GM19043 (cell line): ENCODE results near the gene PLCB2.

ENCODE experiments used
- ATAC-seq: cut with Tn5 transposase; IDR thresholded peaks from one replicate; pipeline ENCODE4 v1.9.1; 2021; ENCODE audit warnings: low read depth; ENCODE audit not compliant: unreplicated experiment

PLCB2 gene

GRCh38 chr15:40328176-40328575, 20.4 kb upstream of the PLCB2 start:
- ATAC-seq = no peak

- no peak for ATAC-seq
Observed at GRCh38 chr15:40327457-40327856, 19.7 kb upstream of the PLCB2 start.

- ATAC-seq = no peak
Observed at GRCh38 chr15:40325700-40326099, 18.0 kb upstream of the PLCB2 start.

GRCh38 chr15:40325188-40325587, 17.5 kb upstream of the PLCB2 start:
- no peak for ATAC-seq

GRCh38 chr15:40323953-40324937, 16.5 kb upstream of the PLCB2 start:
- no peak for ATAC-seq

- peak; percentile 86 for ATAC-seq
Observed at GRCh38 chr15:40323239-40323952, 15.7 kb upstream of the PLCB2 start, which contains the start of gene INAFM2. INAFM2 (plus strand) TSS chr15:40323692; CDS start chr15:40324056, 364 bp downstream.

- no peak for ATAC-seq
Observed at GRCh38 chr15:40322531-40323238, 14.9 kb upstream of the PLCB2 start.

GRCh38 chr15:40320931-40321371, 13.2 kb upstream of the PLCB2 start:
- no peak for ATAC-seq

GRCh38 chr15:40320409-40320808, 12.7 kb upstream of the PLCB2 start:
- no peak for ATAC-seq

- no peak for ATAC-seq
Observed at GRCh38 chr15:40317580-40317979, 9.8 kb upstream of the PLCB2 start.

GRCh38 chr15:40316931-40317330, 9.2 kb upstream of the PLCB2 start:
- no peak for ATAC-seq

GRCh38 chr15:40314723-40315276, 7.1 kb upstream of the PLCB2 start:
- no peak for ATAC-seq

GRCh38 chr15:40313531-40314398, 6.0 kb upstream of the PLCB2 start:
- ATAC-seq = no peak

- ATAC-seq = no peak
Observed at GRCh38 chr15:40312370-40313158, 4.8 kb upstream of the PLCB2 start.

- ATAC-seq = no peak
Observed at GRCh38 chr15:40310993-40311392, 3.3 kb upstream of the PLCB2 start.

GRCh38 chr15:40310001-40310959, 2.5 kb upstream of the PLCB2 start:
- no peak for ATAC-seq

- no peak for ATAC-seq
Observed at GRCh38 chr15:40309344-40309862, 1.7 kb upstream of the PLCB2 start.
